PFSK-1 (cell line): Measurements from ENCODE around the gene SDCCAG8.

ENCODE experiments used
- TAF1 ChIP-seq: IDR thresholded peaks from 2 replicates; pipeline ENCODE4 v1.6.1; 2012; ENCODE audit warnings: low read length, control low read depth, borderline replicate concordance; ENCODE audit not compliant: insufficient read depth
- TF ChIP-seq, protein P1 (sequence below), 2 experiments: IDR thresholded peaks; 2 replicates each; pipeline versions ENCODE4 v1.6.1 to v1.8.0; 2011 to 2012; ENCODE audit warnings: low read depth in 2 of 2, low read length in 2 of 2, control low read depth in 1 of 2, inconsistent platforms in 1 of 2, mild to moderate bottlenecking in 1 of 2, moderate library complexity in 1 of 2; ENCODE audit not compliant: insufficient read depth in 1 of 2

DNA sequence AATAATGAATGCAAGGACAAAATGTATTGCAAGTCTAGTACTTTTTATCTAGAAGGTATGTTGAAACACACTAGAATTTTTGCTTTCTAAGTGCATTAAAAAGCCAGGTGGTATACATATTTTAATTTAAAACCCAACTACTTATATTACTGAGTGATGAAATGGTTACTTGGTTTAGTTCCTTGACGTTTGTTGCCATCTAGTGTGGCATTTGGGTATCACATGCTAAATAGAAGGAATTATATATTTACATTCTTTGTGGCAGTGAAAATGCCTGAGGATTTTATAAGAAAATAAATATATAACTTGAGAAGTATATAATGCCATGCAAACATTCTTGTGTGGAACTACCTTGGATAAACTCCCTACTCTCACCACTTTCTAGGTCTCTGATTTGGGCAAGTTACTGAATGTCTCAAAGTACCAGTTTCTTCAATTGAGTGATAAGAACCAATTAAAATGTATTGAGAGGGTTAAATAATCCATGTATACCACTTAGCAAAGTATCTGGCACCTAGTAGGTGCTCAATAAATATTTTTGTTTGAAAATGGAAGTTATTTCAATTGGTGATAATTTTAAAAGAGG is 69.6 kb downstream of the SDCCAG8 start:
- TF ChIP-seq TAF1: no peak
- TF ChIP-seq, protein P1, sequence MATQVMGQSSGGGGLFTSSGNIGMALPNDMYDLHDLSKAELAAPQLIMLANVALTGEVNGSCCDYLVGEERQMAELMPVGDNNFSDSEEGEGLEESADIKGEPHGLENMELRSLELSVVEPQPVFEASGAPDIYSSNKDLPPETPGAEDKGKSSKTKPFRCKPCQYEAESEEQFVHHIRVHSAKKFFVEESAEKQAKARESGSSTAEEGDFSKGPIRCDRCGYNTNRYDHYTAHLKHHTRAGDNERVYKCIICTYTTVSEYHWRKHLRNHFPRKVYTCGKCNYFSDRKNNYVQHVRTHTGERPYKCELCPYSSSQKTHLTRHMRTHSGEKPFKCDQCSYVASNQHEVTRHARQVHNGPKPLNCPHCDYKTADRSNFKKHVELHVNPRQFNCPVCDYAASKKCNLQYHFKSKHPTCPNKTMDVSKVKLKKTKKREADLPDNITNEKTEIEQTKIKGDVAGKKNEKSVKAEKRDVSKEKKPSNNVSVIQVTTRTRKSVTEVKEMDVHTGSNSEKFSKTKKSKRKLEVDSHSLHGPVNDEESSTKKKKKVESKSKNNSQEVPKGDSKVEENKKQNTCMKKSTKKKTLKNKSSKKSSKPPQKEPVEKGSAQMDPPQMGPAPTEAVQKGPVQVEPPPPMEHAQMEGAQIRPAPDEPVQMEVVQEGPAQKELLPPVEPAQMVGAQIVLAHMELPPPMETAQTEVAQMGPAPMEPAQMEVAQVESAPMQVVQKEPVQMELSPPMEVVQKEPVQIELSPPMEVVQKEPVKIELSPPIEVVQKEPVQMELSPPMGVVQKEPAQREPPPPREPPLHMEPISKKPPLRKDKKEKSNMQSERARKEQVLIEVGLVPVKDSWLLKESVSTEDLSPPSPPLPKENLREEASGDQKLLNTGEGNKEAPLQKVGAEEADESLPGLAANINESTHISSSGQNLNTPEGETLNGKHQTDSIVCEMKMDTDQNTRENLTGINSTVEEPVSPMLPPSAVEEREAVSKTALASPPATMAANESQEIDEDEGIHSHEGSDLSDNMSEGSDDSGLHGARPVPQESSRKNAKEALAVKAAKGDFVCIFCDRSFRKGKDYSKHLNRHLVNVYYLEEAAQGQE (IDR thresholded peaks at IDR 0.05; ENCODE audit: insufficient read depth in 1 of 2, low read depth in 2 of 2, low read length in 2 of 2): no peak
